ENCODE data around the gene SACM1L. TPM values are rescaled to one million over a fixed set of nuclear protein-coding genes. Genes with fewer than 3 reads are reported as not detected.

Gene SACM1L
- total RNA-seq, 1 donor from 2014 or later: 34.5 TPM

- Mint-ChIP-seq H3K27ac (ENCODE audit: unreplicated experiment) (peak overlapping the region; percentile 45), H3K9me3 (ENCODE audit: low read depth) (peaks cover 2% of the 10 kb centered on the region), H3K27me3 (ENCODE audit: low read depth) (no peaks in the 10 kb centered on the region), H3K4me3 (ENCODE audit: unreplicated experiment) (no peak overlapping the region), H3K4me1 (ENCODE audit: low read depth) (peaks cover 33% of the 10 kb centered on the region), H3K36me3 (ENCODE audit: low read depth) (no peaks in the 10 kb centered on the region)
- TF ChIP-seq, protein P1, sequence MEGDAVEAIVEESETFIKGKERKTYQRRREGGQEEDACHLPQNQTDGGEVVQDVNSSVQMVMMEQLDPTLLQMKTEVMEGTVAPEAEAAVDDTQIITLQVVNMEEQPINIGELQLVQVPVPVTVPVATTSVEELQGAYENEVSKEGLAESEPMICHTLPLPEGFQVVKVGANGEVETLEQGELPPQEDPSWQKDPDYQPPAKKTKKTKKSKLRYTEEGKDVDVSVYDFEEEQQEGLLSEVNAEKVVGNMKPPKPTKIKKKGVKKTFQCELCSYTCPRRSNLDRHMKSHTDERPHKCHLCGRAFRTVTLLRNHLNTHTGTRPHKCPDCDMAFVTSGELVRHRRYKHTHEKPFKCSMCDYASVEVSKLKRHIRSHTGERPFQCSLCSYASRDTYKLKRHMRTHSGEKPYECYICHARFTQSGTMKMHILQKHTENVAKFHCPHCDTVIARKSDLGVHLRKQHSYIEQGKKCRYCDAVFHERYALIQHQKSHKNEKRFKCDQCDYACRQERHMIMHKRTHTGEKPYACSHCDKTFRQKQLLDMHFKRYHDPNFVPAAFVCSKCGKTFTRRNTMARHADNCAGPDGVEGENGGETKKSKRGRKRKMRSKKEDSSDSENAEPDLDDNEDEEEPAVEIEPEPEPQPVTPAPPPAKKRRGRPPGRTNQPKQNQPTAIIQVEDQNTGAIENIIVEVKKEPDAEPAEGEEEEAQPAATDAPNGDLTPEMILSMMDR (IDR thresholded peaks at IDR 0.05): no peak
- DNase-seq (ENCODE audit: low spot score): no peak
Observed at GRCh38 chr3:45654397-45654944, 34.7 kb upstream of the SACM1L start.

GRCh38 chr3:45655906-45656305, 33.3 kb upstream of the SACM1L start:
- TF ChIP-seq, protein P1 (IDR thresholded peaks at IDR 0.05): no peak
- DNase-seq (ENCODE audit: low spot score): no peak
- H3K9me3 Mint-ChIP-seq (ENCODE audit: low read depth): no peaks in the 10 kb centered on the region
- no peaks in the 10 kb centered on the region for H3K36me3 Mint-ChIP-seq (ENCODE audit: low read depth)
- H3K27me3 Mint-ChIP-seq (ENCODE audit: low read depth): no peaks in the 10 kb centered on the region
- no peak overlapping the region for H3K4me3 Mint-ChIP-seq (ENCODE audit: unreplicated experiment)
- peak overlapping the region; percentile 5 for H3K27ac Mint-ChIP-seq (ENCODE audit: unreplicated experiment)
- H3K4me1 Mint-ChIP-seq (ENCODE audit: low read depth): peaks cover 40% of the 10 kb centered on the region

- TF ChIP-seq, protein P1 (IDR thresholded peaks at IDR 0.05): peak; percentile 96
- DNase-seq (ENCODE audit: low spot score): no peak
- H3K27ac Mint-ChIP-seq (ENCODE audit: unreplicated experiment): peak overlapping the region; percentile 69
- peaks cover 40% of the 10 kb centered on the region for H3K4me1 Mint-ChIP-seq (ENCODE audit: low read depth)
- H3K36me3 Mint-ChIP-seq (ENCODE audit: low read depth): no peaks in the 10 kb centered on the region
- H3K4me3 Mint-ChIP-seq (ENCODE audit: unreplicated experiment): no peak overlapping the region
- H3K27me3 Mint-ChIP-seq (ENCODE audit: low read depth): no peaks in the 10 kb centered on the region
- no peaks in the 10 kb centered on the region for H3K9me3 Mint-ChIP-seq (ENCODE audit: low read depth)
Observed at GRCh38 chr3:45656575-45657363, 32.4 kb upstream of the SACM1L start.

GRCh38 chr3:45657853-45658252, 31.3 kb upstream of the SACM1L start:
- no peak for DNase-seq (ENCODE audit: low spot score)
- no peaks in the 10 kb centered on the region for H3K36me3 Mint-ChIP-seq (ENCODE audit: low read depth)
- TF ChIP-seq, protein P1 (IDR thresholded peaks at IDR 0.05): no peak
- H3K4me1 Mint-ChIP-seq (ENCODE audit: low read depth): peaks cover 40% of the 10 kb centered on the region
- H3K9me3 Mint-ChIP-seq (ENCODE audit: low read depth): no peaks in the 10 kb centered on the region
- peak overlapping the region; percentile 27 for H3K27ac Mint-ChIP-seq (ENCODE audit: unreplicated experiment)
- no peak overlapping the region for H3K4me3 Mint-ChIP-seq (ENCODE audit: unreplicated experiment)
- no peaks in the 10 kb centered on the region for H3K27me3 Mint-ChIP-seq (ENCODE audit: low read depth)

DNA sequence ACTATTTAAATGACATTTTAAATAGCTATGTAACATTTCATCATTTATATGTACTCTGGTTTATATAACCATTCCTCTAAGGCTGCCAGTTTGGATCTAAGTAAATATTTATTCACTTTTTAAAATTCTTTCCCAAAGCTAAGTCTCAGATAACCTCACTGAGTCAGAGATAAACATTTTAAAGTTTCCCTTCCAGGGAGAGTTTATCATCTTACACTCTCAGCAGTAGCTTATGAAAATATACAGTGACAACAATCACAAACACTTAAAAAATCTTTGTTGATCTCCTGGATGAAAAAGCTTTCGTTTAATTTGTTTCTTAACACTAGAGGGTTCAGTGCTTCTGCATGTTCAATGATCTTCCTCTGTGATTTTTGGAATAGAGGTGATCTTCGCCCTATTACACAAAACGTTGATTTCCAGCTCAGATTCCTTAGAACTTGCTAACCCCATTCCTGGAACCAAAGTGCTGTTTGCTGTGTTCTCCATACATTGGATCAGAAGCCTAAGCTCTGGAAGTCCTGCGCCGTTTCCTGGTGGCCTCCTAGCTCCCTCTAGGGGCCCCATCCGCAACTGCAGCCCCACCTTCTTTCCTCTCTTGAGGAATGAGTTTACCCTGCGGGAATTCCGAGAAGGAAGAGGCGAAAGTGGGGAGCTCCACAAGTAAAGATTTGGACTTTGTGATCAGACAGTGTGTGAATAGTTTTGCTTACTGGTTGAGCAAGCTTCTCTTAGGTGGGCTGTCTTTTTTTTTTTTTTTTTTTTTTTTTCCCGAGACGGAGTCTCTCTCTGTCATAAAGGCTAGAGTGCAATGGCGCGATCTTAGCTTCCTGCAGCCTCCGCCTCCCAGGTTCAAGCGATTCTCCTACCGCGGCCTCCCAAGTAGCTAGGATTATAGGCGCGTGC, 29.3 kb upstream of the SACM1L start:
- Mint-ChIP-seq H3K4me1 (ENCODE audit: low read depth) (peaks cover 35% of the 10 kb centered on the region), H3K27ac (ENCODE audit: unreplicated experiment) (peak overlapping the region; percentile 83), H3K36me3 (ENCODE audit: low read depth) (no peaks in the 10 kb centered on the region), H3K4me3 (ENCODE audit: unreplicated experiment) (no peak overlapping the region), H3K27me3 (ENCODE audit: low read depth) (no peaks in the 10 kb centered on the region), H3K9me3 (ENCODE audit: low read depth) (no peaks in the 10 kb centered on the region)
- TF ChIP-seq, protein P1 (IDR thresholded peaks at IDR 0.05): peak; percentile 90
- no peak for DNase-seq (ENCODE audit: low spot score)

Measured in chondrocyte (in vitro differentiated cells).